Osteoblast (primary cell): Measurements from ENCODE around the gene TULP4. TPM values are rescaled to one million over a fixed set of nuclear protein-coding genes. Genes with fewer than 3 reads are reported as not detected.

ENCODE experiments used
- DNase-seq: peaks from one replicate; pipeline ENCODE4 v3.0.0; 2011; ENCODE audit warnings: low spot score, mixed read lengths; ENCODE audit not compliant: insufficient read length; ENCODE audit errors: missing footprints
- H2AFZ ChIP-seq: 2 replicates; pipeline ENCODE4 v1.6.0; 2011; ENCODE audit warnings: mild to moderate bottlenecking, low read length
- H3K27ac ChIP-seq: 2 replicates; pipeline ENCODE4 v1.5.1; 2011; ENCODE audit warnings: mild to moderate bottlenecking, low read depth, low read length, moderate library complexity
- H3K27me3 ChIP-seq: 2 replicates; pipeline ENCODE4 v1.6.0; 2012; ENCODE audit warnings: mild to moderate bottlenecking, control low read depth, inconsistent platforms, low read length, moderate library complexity; ENCODE audit not compliant: insufficient read depth
- H3K36me3 ChIP-seq: 2 replicates; pipeline ENCODE4 v1.5.1; 2011; ENCODE audit warnings: mild to moderate bottlenecking, low read length, control low read depth, moderate library complexity; ENCODE audit not compliant: insufficient read depth
- H3K4me1 ChIP-seq: 2 replicates; pipeline ENCODE4 v1.5.1; 2011; ENCODE audit warnings: mild to moderate bottlenecking, low read length, control low read depth, moderate library complexity; ENCODE audit not compliant: insufficient read depth
- H3K4me2 ChIP-seq: 2 replicates; pipeline ENCODE4 v1.6.0; 2011; ENCODE audit warnings: mild to moderate bottlenecking, low read length; ENCODE audit not compliant: insufficient read depth
- H3K4me3 ChIP-seq: fragments of 200-600 bp; sonication (generic); 3 replicates; pipeline ENCODE4 v1.5.1; 2012; ENCODE audit warnings: mild to moderate bottlenecking, low read length, inconsistent platforms; ENCODE audit not compliant: insufficient read depth
- H3K79me2 ChIP-seq: 2 replicates; pipeline ENCODE4 v1.6.0; 2012; ENCODE audit warnings: mild to moderate bottlenecking, low read length, control low read depth, inconsistent platforms; ENCODE audit not compliant: insufficient read depth
- H3K9me3 ChIP-seq: 2 replicates; pipeline ENCODE4 v1.5.1; 2011; ENCODE audit warnings: low read depth, low read length, control low read depth
- H4K20me1 ChIP-seq: 2 replicates; pipeline ENCODE4 v1.6.0; 2012; ENCODE audit warnings: mild to moderate bottlenecking, low read length, control low read depth; ENCODE audit not compliant: insufficient read depth
- CTCF ChIP-seq: IDR thresholded peaks from 2 replicates; pipeline ENCODE4 v1.5.1; 2011; ENCODE audit warnings: mild to moderate bottlenecking, low read depth, low read length, moderate library complexity; ENCODE audit errors: extremely low read depth
- total RNA-seq: library from RNA; depleted of rRNA; stranded (reverse); fragments of >200 nt; gene quantifications from 2 replicates; pipeline ENCODE4 v1.2.3, GENCODE V29; 2012

The TULP4 gene
- total RNA-seq, 1 donor: 172 TPM

- H3K9me3 ChIP-seq: no peaks in the 10 kb centered on the region
- H3K4me3 ChIP-seq: no peak overlapping the region
- peaks cover 14% of the 10 kb centered on the region for H4K20me1 ChIP-seq
- no peak overlapping the region for H2AFZ ChIP-seq
- H3K27me3 ChIP-seq: no peaks in the 10 kb centered on the region
- H3K4me1 ChIP-seq: peaks cover 2% of the 10 kb centered on the region
- no peak for DNase-seq
- peaks cover 43% of the 10 kb centered on the region for H3K79me2 ChIP-seq
- no peak overlapping the region for H3K4me2 ChIP-seq
- H3K27ac ChIP-seq: no peak overlapping the region
- no peaks in the 10 kb centered on the region for H3K36me3 ChIP-seq
- TF ChIP-seq CTCF: no peak
These were observed 70.8 kb downstream of the TULP4 start for GRCh38 chr6:158383057-158383456.

- no peak for DNase-seq
- no peaks in the 10 kb centered on the region for H3K27me3 ChIP-seq
- no peak overlapping the region for H3K4me2 ChIP-seq
- H3K4me3 ChIP-seq: no peak overlapping the region
- peaks cover 43% of the 10 kb centered on the region for H3K79me2 ChIP-seq
- no peaks in the 10 kb centered on the region for H3K9me3 ChIP-seq
- H4K20me1 ChIP-seq: peaks cover 14% of the 10 kb centered on the region
- no peak for TF ChIP-seq CTCF
- H3K36me3 ChIP-seq: no peaks in the 10 kb centered on the region
- no peak overlapping the region for H3K27ac ChIP-seq
- no peaks in the 10 kb centered on the region for H3K4me1 ChIP-seq
- H2AFZ ChIP-seq: no peak overlapping the region
These were observed 71.3 kb downstream of the TULP4 start for GRCh38 chr6:158383542-158383941.

- Histone ChIP-seq H3K27me3 (no peaks in the 10 kb centered on the region), H3K4me3 (no peak overlapping the region), H3K79me2 (peaks cover 36% of the 10 kb centered on the region), H3K36me3 (no peaks in the 10 kb centered on the region), H3K4me2 (no peak overlapping the region), H4K20me1 (peaks cover 23% of the 10 kb centered on the region), H3K4me1 (no peaks in the 10 kb centered on the region), H2AFZ (no peak overlapping the region), H3K27ac (no peak overlapping the region), H3K9me3 (no peaks in the 10 kb centered on the region)
- no peak for DNase-seq
- TF ChIP-seq CTCF: no peak
These were observed 72.4 kb downstream of the TULP4 start for GRCh38 chr6:158384671-158385110.

- Histone ChIP-seq H3K4me3 (no peak overlapping the region), H4K20me1 (peaks cover 28% of the 10 kb centered on the region), H3K4me1 (no peaks in the 10 kb centered on the region), H3K27ac (no peak overlapping the region), H3K4me2 (no peak overlapping the region), H3K27me3 (no peaks in the 10 kb centered on the region), H3K36me3 (no peaks in the 10 kb centered on the region), H3K9me3 (no peaks in the 10 kb centered on the region), H2AFZ (no peak overlapping the region), H3K79me2 (peaks cover 30% of the 10 kb centered on the region)
- TF ChIP-seq CTCF: no peak
- no peak for DNase-seq
These were observed 74.8 kb downstream of the TULP4 start for GRCh38 chr6:158387036-158387435.
